HL-60 (cell line): Measurements from ENCODE around the gene TOGARAM1.

Experiments
- DNase-seq, 2 experiments: peaks; one replicate each; pipeline ENCODE4 v3.0.0-alpha.2; 2010 to 2020; ENCODE audit warnings: low read depth in 1 of 2, low spot score in 1 of 2
- H3K27ac ChIP-seq: fragments of 250-450 bp; sonication (Bioruptor Pico); replicated peaks from 2 replicates; pipeline ENCODE4 v1.5.1; 2020; ENCODE audit warnings: mild to moderate bottlenecking, moderate library complexity
- H3K27me3 ChIP-seq: fragments of 250-450 bp; sonication (Bioruptor Pico); 2 replicates; pipeline ENCODE4 v1.5.1; 2021; ENCODE audit warnings: mild to moderate bottlenecking, moderate library complexity; ENCODE audit not compliant: insufficient read depth, poor library complexity, severe bottlenecking
- H3K4me3 ChIP-seq: replicated peaks from 2 replicates; pipeline ENCODE4 v1.5.1; 2011; ENCODE audit warnings: mild to moderate bottlenecking, control low read depth, low read length; ENCODE audit not compliant: insufficient read depth
- CTCF ChIP-seq: IDR thresholded peaks from one replicate; pipeline ENCODE4 v1.5.1; 2011; ENCODE audit warnings: low read length, control low read depth, inconsistent platforms; ENCODE audit not compliant: insufficient read depth
- GABPA ChIP-seq: IDR thresholded peaks from 2 replicates; pipeline ENCODE4 v1.6.1; 2012; ENCODE audit warnings: low read depth
- POLR2AphosphoS5 ChIP-seq: IDR thresholded peaks from 2 replicates; pipeline ENCODE4 v1.6.1; 2012; ENCODE audit warnings: low read depth
- REST ChIP-seq: IDR thresholded peaks from 2 replicates; pipeline ENCODE4 v1.6.1; 2012; ENCODE audit warnings: low read depth; ENCODE audit not compliant: insufficient replicate concordance
- SPI1 ChIP-seq: IDR thresholded peaks from 2 replicates; pipeline ENCODE4 v1.6.1; 2012; ENCODE audit warnings: low read depth, mild to moderate bottlenecking, borderline replicate concordance

Gene TOGARAM1

GRCh38 chr14:45048385-45048784, 86.4 kb downstream of the TOGARAM1 start:
- no peak overlapping the region for H3K4me3 ChIP-seq
- H3K27ac ChIP-seq = no peak overlapping the region
- DNase-seq = no peak
- no peaks in the 10 kb centered on the region for H3K27me3 ChIP-seq
- no peak for TF ChIP-seq SPI1
- no peak for TF ChIP-seq CTCF
- TF ChIP-seq POLR2AphosphoS5 = no peak
- TF ChIP-seq REST = no peak
- TF ChIP-seq GABPA = no peak

GRCh38 chr14:45051180-45051579, 89.2 kb downstream of the TOGARAM1 start:
- H3K4me3 ChIP-seq = no peak overlapping the region
- TF ChIP-seq POLR2AphosphoS5 = no peak
- TF ChIP-seq REST = no peak
- no peak for TF ChIP-seq CTCF
- TF ChIP-seq GABPA = no peak
- no peaks in the 10 kb centered on the region for H3K27me3 ChIP-seq
- DNase-seq = no peak
- no peak overlapping the region for H3K27ac ChIP-seq

- Histone ChIP-seq H3K4me3 (no peak overlapping the region), H3K27ac (no peak overlapping the region), H3K27me3 (no peaks in the 10 kb centered on the region)
- DNase-seq = no peak
- TF ChIP-seq GABPA (no peak), SPI1 (no peak), POLR2AphosphoS5 (no peak), REST (no peak), CTCF (no peak)
Measured at GRCh38 chr14:45051896-45052295, 89.9 kb downstream of the TOGARAM1 start.
